HCT116 (cell line): ENCODE data around the gene GNLY. TPM values are rescaled to one million over a fixed set of nuclear protein-coding genes. Genes with fewer than 3 reads are reported as not detected.
"Not testable (repeated sequence)": the region's sequence is repeated elsewhere in the genome, so short reads cannot be mapped to it uniquely, and the experiment has no call there.

Experiments
- ATAC-seq: fragments of 200-7000 bp; cut with Tn5 transposase; 2 replicates; pipeline ENCODE4 v1.9.1; 2020; ENCODE audit warnings: mild to moderate bottlenecking, moderate library complexity
- BruUV-seq: library from RNA; stranded (reverse); fragments of 400-500 nt; replicated peaks from 2 replicates; lab custom pipeline; 2021; lab: Mats Ljungman, UMichigan
- CTCF ChIA-PET: fragments of 300-600 bp; sonication (Branson Sonifier 250); formaldehyde crosslinking; loops from one replicate; lab custom pipeline; 2021; ENCODE audit warnings: antibody characterized with exemption; lab: Charles Lee
- POLR2A ChIA-PET: fragments of 300-600, 350-600 bp; sonication (Branson Sonifier 250); formaldehyde crosslinking; loops from one replicate; lab custom pipeline; 2021; ENCODE audit warnings: antibody characterized with exemption; lab: Charles Lee
- RAD21 ChIA-PET, 2 experiments: fragments of 300-600 bp; sonication (Branson Sonifier 250); formaldehyde crosslinking; loops; one replicate each; lab custom pipeline; 2023; ENCODE audit warnings: low total read pairs in 2 of 2; ENCODE audit not compliant: uncharacterized antibody in 2 of 2, unreplicated experiment in 2 of 2, low non-redundant PET in 1 of 2; lab: Charles Lee
- DNase-seq: peaks from one replicate; pipeline ENCODE4 v3.0.0-alpha.2; 2010; ENCODE audit warnings: low read depth, low spot score
- H2AFZ ChIP-seq: fragments of 200-600 bp; shearing (Covaris generic), sonication (generic); 2 replicates; pipeline ENCODE4 v1.6.1; 2017; ENCODE audit warnings: low read depth, mixed run types, mixed read lengths, antibody characterized with exemption, low read length; ENCODE audit not compliant: poor library complexity, severe bottlenecking
- H3K27ac ChIP-seq: 2 replicates; pipeline ENCODE4 v1.5.1; 2012; ENCODE audit warnings: low read depth, low read length
- H3K27me3 ChIP-seq: fragments of 200-600 bp; sonication (generic); 2 replicates; pipeline ENCODE4 v1.6.1; 2016; ENCODE audit warnings: mixed run types, low read length, mixed read lengths; ENCODE audit not compliant: insufficient read depth
- H3K36me3 ChIP-seq, 2 experiments: fragments of 200-500 bp in 1 of 2; fragments of 200-600 bp in 1 of 2; sonication (Bioruptor generic) in 1 of 2; sonication (generic) in 1 of 2; 2 replicates each; pipeline versions ENCODE4 v1.5.1 to v1.6.1; 2014 to 2016; ENCODE audit warnings: low read length in 2 of 2, inconsistent platforms in 1 of 2, mixed read lengths in 1 of 2, mixed run types in 1 of 2; ENCODE audit not compliant: insufficient read depth in 2 of 2, control insufficient read depth in 1 of 2
- H3K4me1 ChIP-seq, 2 experiments: fragments of 200-600 bp in 1 of 2; sonication (generic) in 1 of 2; 2 replicates each; pipeline versions ENCODE4 v1.5.1 to v1.6.1; 2012 to 2017; ENCODE audit warnings: low read length in 2 of 2, inconsistent platforms in 1 of 2, mild to moderate bottlenecking in 1 of 2, mixed read lengths in 1 of 2, mixed run types in 1 of 2, moderate library complexity in 1 of 2; ENCODE audit not compliant: insufficient read depth in 2 of 2, control insufficient read depth in 1 of 2
- H3K4me2 ChIP-seq: fragments of 200-600 bp; sonication (generic); 2 replicates; pipeline ENCODE4 v1.6.1; 2017; ENCODE audit warnings: mixed run types, low read length, mixed read lengths
- H3K4me3 ChIP-seq, 2 experiments: fragments of 200-600 bp in 1 of 2; sonication (generic) in 1 of 2; replicated peaks in 1 of 2; 2 replicates each; pipeline ENCODE4 v1.5.1; 2011 to 2016; ENCODE audit warnings: low read length in 2 of 2, control low read depth in 1 of 2, low read depth in 1 of 2, mild to moderate bottlenecking in 1 of 2, mixed read lengths in 1 of 2, mixed run types in 1 of 2
- H3K79me2 ChIP-seq: fragments of 200-600 bp; sonication (generic); 2 replicates; pipeline ENCODE4 v1.6.1; 2017; ENCODE audit warnings: mild to moderate bottlenecking, mixed run types, low read length, moderate library complexity, mixed read lengths; ENCODE audit not compliant: insufficient read depth
- H3K9ac ChIP-seq: fragments of 200-600 bp; sonication (generic); 2 replicates; pipeline ENCODE4 v1.6.1; 2016; ENCODE audit warnings: low read length, mixed read lengths
- H3K9me2 ChIP-seq: fragments of 200-600 bp; sonication (generic), shearing (Covaris generic); 2 replicates; pipeline ENCODE4 v1.6.1; 2017; ENCODE audit warnings: mixed run types, mild to moderate bottlenecking, moderate library complexity; ENCODE audit not compliant: insufficient read depth
- H3K9me3 ChIP-seq, 2 experiments: fragments of 200-500 bp in 1 of 2; fragments of 200-600 bp in 1 of 2; sonication (Bioruptor generic) in 1 of 2; sonication (generic) in 1 of 2; 2 replicates each; pipeline ENCODE4 v1.6.1; 2014 to 2017; ENCODE audit warnings: low read length in 2 of 2, mixed read lengths in 2 of 2, inconsistent platforms in 1 of 2, low read depth in 1 of 2, mild to moderate bottlenecking in 1 of 2, mixed run types in 1 of 2, moderate library complexity in 1 of 2; ENCODE audit not compliant: control insufficient read depth in 1 of 2, insufficient read depth in 1 of 2
- H4K20me1 ChIP-seq: fragments of 200-600 bp; sonication (generic), shearing (Covaris generic); 2 replicates; pipeline ENCODE4 v1.6.1; 2017; ENCODE audit warnings: mixed run types, mild to moderate bottlenecking, moderate library complexity; ENCODE audit not compliant: insufficient read depth
- CBX3 ChIP-seq: IDR thresholded peaks from 2 replicates; pipeline ENCODE4 v1.6.1; 2012; ENCODE audit warnings: low read depth
- EGR1 ChIP-seq: IDR thresholded peaks from 2 replicates; pipeline ENCODE4 v1.6.1; 2012; ENCODE audit warnings: low read depth
- EZH2 ChIP-seq: fragments of 200-600 bp; sonication (generic); IDR thresholded peaks from 2 replicates; pipeline ENCODE4 v1.6.1; 2017; ENCODE audit warnings: antibody characterized with exemption, mixed run types
- EZH2phosphoT487 ChIP-seq: fragments of 200-600 bp; IDR thresholded peaks from 2 replicates; pipeline ENCODE4 v1.6.1; 2018; ENCODE audit warnings: antibody characterized with exemption, borderline replicate concordance
- POLR2AphosphoS5 ChIP-seq: IDR thresholded peaks from 2 replicates; pipeline ENCODE4 v1.6.1; 2011; ENCODE audit warnings: mild to moderate bottlenecking, low read depth, low read length, moderate library complexity
- RAD21 ChIP-seq: IDR thresholded peaks from 2 replicates; pipeline ENCODE4 v1.6.1; 2012; ENCODE audit warnings: low read depth, mild to moderate bottlenecking
- SIN3A ChIP-seq: IDR thresholded peaks from 2 replicates; pipeline ENCODE4 v1.6.1; 2012; ENCODE audit warnings: low read depth
- TCF7L2 ChIP-seq: IDR thresholded peaks from 2 replicates; pipeline ENCODE4 v1.7.0; 2011; ENCODE audit warnings: borderline replicate concordance, inconsistent platforms; ENCODE audit not compliant: insufficient read depth, insufficient read length; ENCODE audit errors: extremely low read depth
- intact Hi-C: fragments of 100-400 bp; cut with micrococcal nuclease; formaldehyde crosslinking; loops from 2 replicates; pipeline ENCODE4 v1.10.0; 2022
- total RNA-seq: library from RNA; stranded (reverse); gene quantifications from one replicate; pipeline ENCODE4 v1.2.1, GENCODE V29; 2021; ENCODE audit not compliant: unreplicated experiment
- TF ChIP-seq, protein P1 (sequence below): IDR thresholded peaks from 2 replicates; pipeline ENCODE4 v1.6.1; 2011; ENCODE audit warnings: mild to moderate bottlenecking, low read length, moderate library complexity; ENCODE audit not compliant: insufficient replicate concordance; ENCODE audit errors: extremely low read depth
- TF ChIP-seq, protein P2 (sequence below), 3 experiments: fragments of 200-600 bp in 1 of 3; sonication (generic) in 1 of 3; IDR thresholded peaks in 2 of 3; conservative IDR thresholded peaks in 1 of 3; 2 replicates each; pipeline ENCODE4 v1.5.1; 2012 to 2017; ENCODE audit warnings: low read depth in 2 of 3, low read length in 2 of 3, antibody characterized with exemption in 1 of 3, borderline replicate concordance in 1 of 3, control low read depth in 1 of 3, mild to moderate bottlenecking in 1 of 3, mixed read lengths in 1 of 3, mixed run types in 1 of 3, moderate library complexity in 1 of 3; ENCODE audit not compliant: insufficient read depth in 1 of 3
- TF ChIP-seq, protein P3 (sequence below): IDR thresholded peaks from 2 replicates; pipeline ENCODE4 v1.6.1; 2012; ENCODE audit warnings: low read depth
- TF ChIP-seq, protein P4 (sequence below): IDR thresholded peaks from 2 replicates; pipeline ENCODE4 v1.6.1; 2012

The GNLY gene
- total RNA-seq, 1 experiment from 2014 or later: 0.74 TPM

DNA sequence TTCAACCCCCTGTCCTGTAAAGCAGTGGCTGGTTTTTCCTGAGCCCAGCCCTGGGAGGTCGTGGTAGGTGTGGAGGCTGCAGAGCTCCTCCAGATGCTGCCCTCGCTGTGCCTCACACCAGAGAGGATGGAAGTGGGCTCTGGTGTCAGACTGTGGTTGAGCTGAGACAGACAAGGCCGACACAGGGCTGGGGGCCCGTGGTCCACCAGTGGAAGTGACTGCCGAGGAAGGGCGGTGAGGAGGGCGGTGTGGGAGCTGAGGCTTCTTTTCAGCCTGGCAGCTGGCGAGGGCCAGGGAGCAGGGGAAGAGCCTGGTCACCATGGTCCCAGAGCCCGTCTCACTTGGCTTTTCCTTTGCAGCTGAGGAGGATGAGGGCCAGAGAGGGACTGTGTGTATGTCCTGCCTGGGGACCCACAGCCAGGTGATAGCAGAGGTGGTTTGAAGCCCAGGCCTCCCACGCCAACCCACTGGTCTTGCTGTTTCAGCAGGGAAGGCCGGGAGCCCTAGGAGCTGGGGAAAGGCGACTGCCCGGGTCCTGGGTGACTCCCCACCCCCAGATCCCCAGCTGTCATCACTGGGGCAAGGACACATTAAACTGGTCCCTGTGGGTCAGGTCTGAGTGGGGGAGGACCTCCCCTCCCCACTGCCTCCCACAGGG is 34.7 kb upstream of the GNLY start:
- CTCF ChIA-PET: no interaction called here
- no peak overlapping the region for H2AFZ ChIP-seq
- no peaks in the 10 kb centered on the region for H3K27me3 ChIP-seq
- TF ChIP-seq RAD21 (no peak), CBX3 (no peak), TCF7L2 (no peak), EZH2phosphoT487 (no peak), POLR2AphosphoS5 (no peak), EZH2 (no peak), SIN3A (no peak), EGR1 (no peak)
- TF ChIP-seq, protein P1, sequence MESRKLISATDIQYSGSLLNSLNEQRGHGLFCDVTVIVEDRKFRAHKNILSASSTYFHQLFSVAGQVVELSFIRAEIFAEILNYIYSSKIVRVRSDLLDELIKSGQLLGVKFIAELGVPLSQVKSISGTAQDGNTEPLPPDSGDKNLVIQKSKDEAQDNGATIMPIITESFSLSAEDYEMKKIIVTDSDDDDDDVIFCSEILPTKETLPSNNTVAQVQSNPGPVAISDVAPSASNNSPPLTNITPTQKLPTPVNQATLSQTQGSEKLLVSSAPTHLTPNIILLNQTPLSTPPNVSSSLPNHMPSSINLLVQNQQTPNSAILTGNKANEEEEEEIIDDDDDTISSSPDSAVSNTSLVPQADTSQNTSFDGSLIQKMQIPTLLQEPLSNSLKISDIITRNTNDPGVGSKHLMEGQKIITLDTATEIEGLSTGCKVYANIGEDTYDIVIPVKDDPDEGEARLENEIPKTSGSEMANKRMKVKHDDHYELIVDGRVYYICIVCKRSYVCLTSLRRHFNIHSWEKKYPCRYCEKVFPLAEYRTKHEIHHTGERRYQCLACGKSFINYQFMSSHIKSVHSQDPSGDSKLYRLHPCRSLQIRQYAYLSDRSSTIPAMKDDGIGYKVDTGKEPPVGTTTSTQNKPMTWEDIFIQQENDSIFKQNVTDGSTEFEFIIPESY: no peak
- TF ChIP-seq, protein P2, sequence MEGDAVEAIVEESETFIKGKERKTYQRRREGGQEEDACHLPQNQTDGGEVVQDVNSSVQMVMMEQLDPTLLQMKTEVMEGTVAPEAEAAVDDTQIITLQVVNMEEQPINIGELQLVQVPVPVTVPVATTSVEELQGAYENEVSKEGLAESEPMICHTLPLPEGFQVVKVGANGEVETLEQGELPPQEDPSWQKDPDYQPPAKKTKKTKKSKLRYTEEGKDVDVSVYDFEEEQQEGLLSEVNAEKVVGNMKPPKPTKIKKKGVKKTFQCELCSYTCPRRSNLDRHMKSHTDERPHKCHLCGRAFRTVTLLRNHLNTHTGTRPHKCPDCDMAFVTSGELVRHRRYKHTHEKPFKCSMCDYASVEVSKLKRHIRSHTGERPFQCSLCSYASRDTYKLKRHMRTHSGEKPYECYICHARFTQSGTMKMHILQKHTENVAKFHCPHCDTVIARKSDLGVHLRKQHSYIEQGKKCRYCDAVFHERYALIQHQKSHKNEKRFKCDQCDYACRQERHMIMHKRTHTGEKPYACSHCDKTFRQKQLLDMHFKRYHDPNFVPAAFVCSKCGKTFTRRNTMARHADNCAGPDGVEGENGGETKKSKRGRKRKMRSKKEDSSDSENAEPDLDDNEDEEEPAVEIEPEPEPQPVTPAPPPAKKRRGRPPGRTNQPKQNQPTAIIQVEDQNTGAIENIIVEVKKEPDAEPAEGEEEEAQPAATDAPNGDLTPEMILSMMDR (IDR thresholded peaks at IDR 0.05 in 2 of 3, conservative IDR thresholded peaks at IDR 0.05 in 1 of 3; ENCODE audit: borderline replicate concordance in 1 of 3, insufficient read depth in 1 of 3, low read depth in 2 of 3, low read length in 2 of 3): no peak
- TF ChIP-seq, protein P3, sequence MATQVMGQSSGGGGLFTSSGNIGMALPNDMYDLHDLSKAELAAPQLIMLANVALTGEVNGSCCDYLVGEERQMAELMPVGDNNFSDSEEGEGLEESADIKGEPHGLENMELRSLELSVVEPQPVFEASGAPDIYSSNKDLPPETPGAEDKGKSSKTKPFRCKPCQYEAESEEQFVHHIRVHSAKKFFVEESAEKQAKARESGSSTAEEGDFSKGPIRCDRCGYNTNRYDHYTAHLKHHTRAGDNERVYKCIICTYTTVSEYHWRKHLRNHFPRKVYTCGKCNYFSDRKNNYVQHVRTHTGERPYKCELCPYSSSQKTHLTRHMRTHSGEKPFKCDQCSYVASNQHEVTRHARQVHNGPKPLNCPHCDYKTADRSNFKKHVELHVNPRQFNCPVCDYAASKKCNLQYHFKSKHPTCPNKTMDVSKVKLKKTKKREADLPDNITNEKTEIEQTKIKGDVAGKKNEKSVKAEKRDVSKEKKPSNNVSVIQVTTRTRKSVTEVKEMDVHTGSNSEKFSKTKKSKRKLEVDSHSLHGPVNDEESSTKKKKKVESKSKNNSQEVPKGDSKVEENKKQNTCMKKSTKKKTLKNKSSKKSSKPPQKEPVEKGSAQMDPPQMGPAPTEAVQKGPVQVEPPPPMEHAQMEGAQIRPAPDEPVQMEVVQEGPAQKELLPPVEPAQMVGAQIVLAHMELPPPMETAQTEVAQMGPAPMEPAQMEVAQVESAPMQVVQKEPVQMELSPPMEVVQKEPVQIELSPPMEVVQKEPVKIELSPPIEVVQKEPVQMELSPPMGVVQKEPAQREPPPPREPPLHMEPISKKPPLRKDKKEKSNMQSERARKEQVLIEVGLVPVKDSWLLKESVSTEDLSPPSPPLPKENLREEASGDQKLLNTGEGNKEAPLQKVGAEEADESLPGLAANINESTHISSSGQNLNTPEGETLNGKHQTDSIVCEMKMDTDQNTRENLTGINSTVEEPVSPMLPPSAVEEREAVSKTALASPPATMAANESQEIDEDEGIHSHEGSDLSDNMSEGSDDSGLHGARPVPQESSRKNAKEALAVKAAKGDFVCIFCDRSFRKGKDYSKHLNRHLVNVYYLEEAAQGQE: no peak
- TF ChIP-seq, protein P4, sequence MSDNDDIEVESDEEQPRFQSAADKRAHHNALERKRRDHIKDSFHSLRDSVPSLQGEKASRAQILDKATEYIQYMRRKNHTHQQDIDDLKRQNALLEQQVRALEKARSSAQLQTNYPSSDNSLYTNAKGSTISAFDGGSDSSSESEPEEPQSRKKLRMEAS: no peak
- TF ChIP-seq, all 23 proteins: peak for 0
- peaks cover under 1 to 7% of the 10 kb centered on the region in 2 experiments; a peak in 3 of 4 replicates for H3K36me3 ChIP-seq
- no TSS peak for BruUV-seq
- ChIA-PET POLR2A (no interaction called here), RAD21 (no interaction called here)
- intact Hi-C loops: no loop called here
- no peak overlapping the region for H3K9ac ChIP-seq
- no peak for DNase-seq
- no peak for ATAC-seq
- H3K9me3 ChIP-seq: no peaks in the 10 kb centered on the region
- peaks cover 0 to 15% of the 10 kb centered on the region in 2 experiments; a peak in 2 of 4 replicates for H3K4me1 ChIP-seq
- H3K4me2 ChIP-seq: no peak overlapping the region
- no peak overlapping the region for H3K4me3 ChIP-seq
- no peaks in the 10 kb centered on the region for H3K79me2 ChIP-seq
- no peak overlapping the region for H3K27ac ChIP-seq
- no peaks in the 10 kb centered on the region for H4K20me1 ChIP-seq
- H3K9me2 ChIP-seq: no peaks in the 10 kb centered on the region

DNA sequence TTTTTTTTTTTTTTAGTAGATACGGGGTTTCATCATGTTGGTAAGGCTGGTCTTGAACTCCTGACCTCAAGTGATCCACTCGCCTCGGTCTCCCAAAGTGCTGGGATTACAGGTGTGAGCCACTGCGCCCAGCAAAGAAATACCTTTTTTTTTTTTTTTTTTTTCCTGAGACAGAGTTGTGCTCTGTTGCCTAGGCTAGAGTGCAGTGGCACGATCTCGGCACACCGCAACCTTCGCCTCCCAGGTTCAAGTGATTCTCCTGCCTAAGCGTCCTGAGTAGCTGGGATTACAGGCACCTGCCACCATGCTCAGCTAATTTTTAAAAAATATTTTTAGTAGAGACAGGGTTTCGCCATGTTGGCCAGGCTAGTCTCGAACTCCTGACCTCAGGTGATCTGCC is 33.9 kb upstream of the GNLY start:
- H3K9me3 ChIP-seq, H4K20me1 ChIP-seq, H2AFZ ChIP-seq, CTCF ChIA-PET, H3K9me2 ChIP-seq, intact Hi-C loops, ATAC-seq, BruUV-seq, H3K36me3 ChIP-seq, POLR2A ChIA-PET, H3K79me2 ChIP-seq, H3K4me2 ChIP-seq, H3K9ac ChIP-seq, RAD21 ChIA-PET, DNase-seq, H3K27me3 ChIP-seq, H3K4me3 ChIP-seq, H3K27ac ChIP-seq: not testable (repeated sequence)
- H3K4me1 ChIP-seq: peaks cover 0 to 15% of the 10 kb centered on the region in 2 experiments; a peak in 2 of 4 replicates
